Medulla oblongata (tissue), 1 donor: ENCODE measurements around the gene RAD51C.
"Not testable (repeated sequence)": the region's sequence is repeated elsewhere in the genome, so short reads cannot be mapped to it uniquely, and the experiment has no call there.

Experiments
- DNase-seq: peaks from one replicate; pipeline ENCODE4 v3.0.0-alpha.2; 2015; ENCODE audit errors: extremely low spot score

Gene RAD51C

DNA sequence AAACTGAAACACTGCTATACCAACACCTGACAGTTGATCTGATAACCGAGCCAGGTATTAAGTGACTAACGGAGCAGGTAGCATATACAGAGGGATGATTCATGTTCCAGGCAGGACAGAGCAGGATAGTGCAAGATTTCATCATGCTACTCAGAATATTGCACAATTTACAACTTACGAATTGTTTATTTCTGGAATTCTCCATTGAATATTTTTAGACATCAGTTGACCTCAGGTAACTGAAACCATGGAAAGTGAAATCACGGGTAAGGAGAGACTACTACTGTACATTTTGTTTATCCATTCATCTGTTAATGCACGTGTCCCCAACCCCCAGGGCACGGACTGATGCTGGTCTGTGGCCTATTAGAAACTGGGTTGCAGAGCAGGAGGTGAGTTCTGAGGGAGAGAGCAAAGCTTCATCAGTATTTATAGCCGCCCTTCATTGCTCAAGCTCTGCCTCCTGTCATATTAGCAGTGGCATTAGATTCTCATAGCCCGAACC, 48.8 kb downstream of the RAD51C start:
- no peak for DNase-seq

DNA sequence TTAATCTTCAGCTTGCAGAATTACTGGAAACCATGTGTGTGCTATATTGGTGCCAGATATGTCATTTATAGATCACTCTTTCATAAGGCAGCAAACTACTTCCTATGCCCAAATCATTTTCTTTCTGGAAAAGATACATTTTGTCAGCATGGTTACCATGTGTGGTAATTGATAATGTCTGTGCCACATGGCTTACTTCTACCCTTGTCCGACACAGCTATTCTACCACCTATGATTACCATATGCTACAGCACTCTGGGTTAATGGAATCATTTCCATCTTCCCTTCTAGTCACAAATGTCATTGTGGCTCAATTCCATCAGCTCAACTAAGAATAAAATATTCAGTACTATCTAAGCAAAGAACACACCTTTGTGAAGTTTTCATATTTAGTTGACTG, 55.3 kb downstream of the RAD51C start:
- DNase-seq, result no peak

DNA sequence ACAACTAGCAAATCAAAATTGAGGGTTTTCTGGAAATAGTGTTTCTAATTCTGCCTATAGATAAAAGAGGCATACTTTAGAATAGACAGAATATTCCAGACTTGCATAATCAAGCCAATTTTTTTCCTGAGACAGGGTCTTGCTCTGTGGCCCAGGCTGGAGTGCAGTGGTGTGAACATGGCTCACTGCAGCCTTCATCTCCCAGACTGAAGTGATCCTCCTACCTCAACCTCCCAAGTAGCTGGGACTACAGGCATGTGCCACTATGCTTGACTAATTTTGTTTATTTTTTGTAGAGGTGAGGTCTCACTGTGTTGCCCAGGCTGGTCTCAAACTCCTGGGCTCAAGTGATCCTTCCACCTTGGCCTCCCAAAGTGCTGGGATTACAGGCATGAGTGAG, 57.2 kb downstream of the RAD51C start:
- DNase-seq, result not testable (repeated sequence)

DNA sequence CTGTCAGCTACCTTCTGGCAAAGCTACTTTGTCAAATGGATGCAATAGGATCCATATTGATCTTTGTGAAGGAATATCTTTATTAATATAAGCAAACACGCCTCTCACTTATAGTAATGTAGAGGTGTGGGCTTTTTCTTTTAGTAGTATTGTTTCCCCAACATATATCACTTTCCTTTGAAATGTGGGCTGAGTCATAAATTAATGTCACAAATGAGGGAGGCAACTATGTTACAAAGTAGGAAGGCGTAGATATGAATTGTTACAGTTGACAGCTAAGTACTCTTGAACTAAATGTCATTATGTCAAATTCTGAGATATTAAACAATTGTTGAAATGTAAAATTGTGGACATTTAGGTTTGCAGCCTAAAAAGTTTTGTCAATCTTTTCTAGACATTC, 60.6 kb downstream of the RAD51C start:
- DNase-seq, result no peak

DNA sequence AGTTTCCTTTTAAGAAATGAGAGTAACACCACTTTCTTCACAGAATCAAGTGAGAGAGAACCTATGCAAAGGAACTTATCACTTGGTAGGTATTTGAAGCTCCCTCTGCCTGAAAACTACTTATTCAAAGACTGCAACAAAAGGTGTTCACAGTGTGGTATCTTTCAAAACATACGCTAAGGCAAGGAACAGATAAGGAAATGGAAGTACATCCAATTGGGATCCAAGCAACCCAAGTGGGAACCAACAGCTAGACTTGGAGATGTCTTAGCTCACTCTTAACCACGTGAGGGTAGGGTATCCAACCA, 62.8 kb downstream of the RAD51C start:
- no peak for DNase-seq

DNA sequence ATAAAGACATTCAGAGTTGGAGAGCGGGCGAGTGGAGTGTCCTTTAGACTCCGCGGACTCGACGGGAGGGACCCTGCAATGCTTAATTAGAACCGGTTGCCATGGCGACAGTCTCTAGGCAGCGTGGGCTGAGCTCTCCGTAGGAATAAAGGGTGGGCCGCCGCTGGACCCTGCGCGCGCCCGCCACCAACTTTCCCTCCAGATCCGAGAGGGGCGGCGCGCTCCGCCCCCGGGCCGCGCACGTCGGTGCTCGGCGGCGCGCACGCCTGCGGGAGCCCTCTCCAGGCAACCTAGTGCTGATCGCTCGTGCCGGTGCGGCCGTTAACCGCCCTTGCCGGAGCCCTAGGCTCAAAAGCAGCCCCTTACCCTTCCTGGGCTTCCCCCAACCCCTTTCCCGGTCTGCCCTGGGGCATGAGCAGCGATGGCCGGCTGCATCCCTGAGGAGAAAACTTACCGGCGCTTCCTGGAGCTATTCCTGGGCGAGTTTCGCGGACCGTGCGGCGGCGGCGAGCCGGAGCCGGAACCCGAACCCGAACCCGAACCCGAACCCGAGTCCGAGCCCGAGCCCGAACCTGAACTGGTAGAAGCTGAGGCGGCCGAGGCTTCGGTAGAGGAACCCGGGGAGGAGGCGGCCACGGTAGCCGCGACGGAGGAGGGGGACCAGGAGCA, 63.3 kb downstream of the RAD51C start, which contains the start of gene PPM1E:
TSS of gene PPM1E (plus strand) at position 278 of the 669 bp plus-strand sequence.
- DNase-seq, result peak; percentile 42

DNA sequence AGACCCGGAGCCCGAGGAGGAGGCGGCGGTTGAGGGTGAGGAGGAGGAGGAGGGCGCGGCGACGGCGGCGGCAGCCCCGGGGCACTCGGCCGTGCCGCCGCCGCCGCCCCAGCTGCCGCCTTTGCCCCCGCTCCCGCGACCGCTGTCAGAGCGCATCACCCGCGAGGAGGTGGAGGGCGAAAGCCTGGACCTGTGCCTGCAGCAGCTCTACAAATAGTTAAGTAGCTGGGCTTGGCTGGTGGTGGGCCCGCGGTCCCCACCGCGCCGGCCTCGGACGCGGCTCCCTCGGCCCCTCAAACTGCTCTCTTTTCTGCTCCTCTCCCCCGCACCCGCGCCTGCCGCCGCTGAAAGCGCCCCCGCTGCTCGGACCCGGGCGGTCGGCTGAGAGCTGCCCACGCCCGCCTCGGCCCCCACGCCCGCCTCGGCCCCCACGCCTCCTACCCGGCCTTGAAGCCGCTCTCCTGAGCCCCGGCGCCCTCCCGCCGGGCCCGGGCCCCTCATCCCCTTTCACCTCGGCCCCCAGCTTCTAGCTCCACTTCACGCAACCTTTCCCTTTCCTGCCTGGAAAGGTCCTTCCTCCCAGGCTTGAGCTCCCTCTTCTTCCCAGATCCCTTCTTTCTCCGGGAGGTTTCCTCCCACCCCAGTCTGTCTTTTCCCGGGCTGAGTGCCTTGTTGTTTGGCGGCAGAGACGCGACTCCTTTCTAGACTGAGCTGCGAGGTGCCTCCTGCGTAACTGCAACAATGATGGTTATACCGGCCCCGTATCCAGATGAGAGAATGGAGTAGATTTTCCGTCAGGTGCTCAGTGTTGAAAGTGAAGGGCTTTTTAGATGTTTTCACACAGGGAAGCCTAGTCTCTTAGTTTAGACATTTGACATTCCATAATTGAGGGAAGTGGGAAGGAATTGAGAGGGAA, 64.1 kb downstream of the RAD51C start:
- peak; percentile 15 for DNase-seq

DNA sequence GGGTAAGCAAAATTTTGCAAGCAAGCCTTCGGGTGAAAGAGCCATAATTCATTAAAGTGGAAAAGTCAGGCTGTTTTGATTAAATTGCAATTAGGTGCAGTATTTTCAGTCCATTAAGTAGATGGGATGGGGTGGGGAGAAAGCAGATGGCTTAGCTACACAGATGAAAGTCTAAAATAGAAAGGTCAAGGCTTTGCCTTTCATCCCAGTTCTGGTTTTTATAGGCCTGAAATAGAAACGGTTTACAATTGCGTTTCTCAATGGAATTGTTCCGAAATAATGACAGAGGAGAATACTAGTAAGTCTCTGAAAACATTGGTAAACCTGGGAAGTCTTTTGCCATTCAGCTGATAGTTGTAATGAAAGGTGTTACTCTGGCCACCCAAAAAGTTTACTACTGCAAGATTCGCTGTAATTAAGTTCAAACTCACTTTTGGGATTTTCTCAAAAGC, 64.8 kb downstream of the RAD51C start:
- no peak for DNase-seq

DNA sequence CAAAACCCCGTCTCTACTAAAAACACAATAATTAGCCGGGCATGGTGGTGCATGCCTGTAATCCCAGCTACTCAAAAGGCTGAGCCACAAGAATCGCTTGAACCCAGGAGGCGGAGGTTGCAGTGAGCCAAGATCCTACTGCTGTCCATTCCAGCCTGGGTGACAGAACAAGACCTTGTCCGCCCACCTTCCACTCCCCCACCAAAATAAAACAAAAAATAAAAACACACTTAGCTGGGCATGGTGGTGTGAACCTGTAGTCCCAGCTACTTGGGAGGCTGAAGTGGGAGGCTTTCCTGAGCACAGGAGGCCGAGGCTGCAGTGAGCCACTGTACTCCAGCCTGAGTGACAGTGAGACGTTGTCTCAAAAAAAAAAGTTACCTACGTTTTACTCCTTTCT, 66.5 kb downstream of the RAD51C start:
- DNase-seq, result no peak

DNA sequence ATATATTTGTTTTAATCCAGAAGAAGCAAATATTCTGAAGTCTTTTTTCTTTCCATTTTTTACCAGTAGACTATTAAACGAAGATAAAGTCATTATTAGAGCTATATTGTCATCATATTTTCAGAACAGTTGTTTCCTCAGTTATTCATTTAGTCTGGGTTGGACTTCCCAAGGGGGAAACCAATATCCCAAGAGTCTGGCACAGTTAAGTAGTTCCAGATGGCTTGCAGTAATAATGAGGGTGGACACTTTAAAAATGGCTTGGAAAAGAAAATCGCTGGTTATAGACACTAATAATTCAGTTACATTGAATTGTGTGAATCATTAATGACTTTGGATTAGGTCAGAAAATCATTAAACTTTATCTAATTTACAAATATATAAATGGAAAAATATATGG, 67.1 kb downstream of the RAD51C start:
- no peak for DNase-seq

DNA sequence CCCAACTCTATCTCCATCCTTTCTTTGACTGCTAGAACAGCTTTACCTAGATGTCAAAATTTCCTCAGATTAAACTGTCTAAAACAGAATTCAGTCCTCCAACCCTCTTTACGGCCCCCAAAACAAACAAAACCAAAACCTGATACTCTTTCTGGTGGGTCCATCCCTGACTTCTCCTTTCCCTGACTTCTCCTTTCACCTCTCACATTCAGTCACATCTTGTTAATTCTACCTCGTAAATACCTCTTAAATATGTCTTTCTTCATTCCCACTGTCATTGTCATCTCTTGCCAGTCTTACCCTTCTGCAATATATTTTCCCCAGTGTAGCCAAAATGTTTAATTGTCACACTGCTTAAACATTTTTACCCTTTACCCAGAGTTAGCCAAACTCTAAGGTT, 67.8 kb downstream of the RAD51C start:
- DNase-seq, result no peak

DNA sequence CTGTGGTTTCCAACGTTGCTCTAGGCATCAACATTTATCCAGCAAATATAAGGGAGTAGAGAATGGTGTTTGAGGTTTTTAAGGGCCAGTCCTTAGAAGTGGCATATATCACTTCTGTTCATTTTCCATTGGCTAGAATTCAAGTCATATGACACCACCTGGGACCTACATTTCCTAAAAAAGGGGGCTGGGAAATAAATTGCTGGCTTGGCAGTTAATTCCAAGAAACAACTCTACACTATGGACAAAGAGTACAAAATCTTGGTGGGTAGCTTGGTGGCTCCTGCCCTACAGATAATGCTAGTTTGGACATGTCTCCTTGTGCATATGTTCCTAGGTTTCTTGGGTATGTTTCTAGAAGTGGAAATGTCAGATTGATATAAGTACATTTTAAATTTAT, 70.9 kb downstream of the RAD51C start:
- DNase-seq, result no peak

DNA sequence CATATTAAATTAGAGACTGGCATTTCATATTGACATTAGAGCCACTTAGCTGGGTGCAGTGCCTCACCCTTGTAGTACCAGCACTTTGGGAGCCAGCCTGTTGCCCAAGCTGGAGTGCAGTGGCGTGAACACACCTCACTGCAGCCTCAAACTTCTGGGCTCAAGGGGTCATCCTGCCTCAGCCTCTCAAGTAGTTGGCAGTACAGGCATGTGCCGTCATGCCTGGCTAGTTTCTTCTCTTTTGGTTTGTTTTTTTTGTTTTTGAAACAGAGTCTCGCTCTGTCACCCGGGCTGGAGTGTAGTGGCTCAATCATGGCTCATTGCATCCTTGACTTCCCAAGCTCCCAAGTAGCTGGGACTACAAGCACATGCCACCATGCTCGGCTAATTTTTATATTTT, 72.0 kb downstream of the RAD51C start:
- no peak for DNase-seq

DNA sequence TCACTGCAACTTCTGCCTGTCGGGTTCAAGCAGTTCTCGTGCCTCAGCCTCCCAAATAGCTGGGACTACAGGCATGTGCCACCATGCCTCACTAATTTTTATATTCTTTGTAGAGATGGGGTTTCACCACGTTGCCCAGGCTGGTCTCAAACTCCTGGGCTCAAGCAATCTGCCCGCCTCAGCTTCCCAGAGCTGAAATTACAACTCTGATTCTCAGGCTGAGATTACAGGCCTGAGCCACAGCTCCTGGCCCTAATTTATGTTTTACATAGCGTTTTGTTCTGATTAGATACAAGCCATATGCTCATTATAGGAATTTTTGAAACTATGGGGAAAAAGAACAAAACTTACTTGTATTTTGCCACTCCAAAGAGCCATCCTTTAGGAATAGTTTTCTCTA, 86.1 kb downstream of the RAD51C start:
- DNase-seq, result not testable (repeated sequence)

DNA sequence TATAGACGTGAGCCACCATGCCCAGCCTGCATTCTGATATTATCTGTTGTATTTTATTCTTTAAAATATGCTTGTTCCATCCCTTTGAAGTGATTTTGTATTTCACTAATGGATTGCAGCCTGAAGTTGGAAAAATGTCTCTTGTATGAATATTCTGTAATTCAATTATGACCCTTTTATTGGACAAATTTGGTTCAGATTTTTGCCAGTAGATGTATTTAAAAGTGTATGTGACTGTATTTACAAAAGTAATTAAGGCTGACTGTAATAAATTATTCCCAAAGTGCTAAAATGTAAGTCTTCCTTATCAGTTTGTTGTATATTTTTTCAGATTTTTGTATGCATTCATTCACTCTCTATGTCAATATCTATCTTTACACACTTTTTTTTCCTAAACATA, 87.0 kb downstream of the RAD51C start:
- DNase-seq, result no peak

DNA sequence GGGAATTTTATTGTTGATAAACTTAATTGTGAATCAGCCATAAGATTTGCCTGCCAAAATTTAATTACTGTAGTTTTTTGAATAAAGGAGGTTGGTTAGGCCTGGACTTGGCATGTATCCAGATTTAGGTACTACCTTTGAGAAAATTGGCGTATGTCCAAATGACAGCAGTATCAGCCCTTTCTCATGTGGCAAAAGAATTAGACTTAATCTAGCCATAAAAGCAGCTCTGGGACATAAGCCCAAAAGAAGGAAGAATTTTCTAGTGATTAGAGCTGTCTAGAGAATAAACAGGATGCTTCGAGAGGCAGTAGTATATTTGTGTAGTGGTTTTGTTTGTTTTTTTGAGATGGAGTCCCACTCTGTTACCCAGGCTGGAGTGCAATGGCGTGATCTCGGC, 91.0 kb downstream of the RAD51C start:
- DNase-seq, result no peak

DNA sequence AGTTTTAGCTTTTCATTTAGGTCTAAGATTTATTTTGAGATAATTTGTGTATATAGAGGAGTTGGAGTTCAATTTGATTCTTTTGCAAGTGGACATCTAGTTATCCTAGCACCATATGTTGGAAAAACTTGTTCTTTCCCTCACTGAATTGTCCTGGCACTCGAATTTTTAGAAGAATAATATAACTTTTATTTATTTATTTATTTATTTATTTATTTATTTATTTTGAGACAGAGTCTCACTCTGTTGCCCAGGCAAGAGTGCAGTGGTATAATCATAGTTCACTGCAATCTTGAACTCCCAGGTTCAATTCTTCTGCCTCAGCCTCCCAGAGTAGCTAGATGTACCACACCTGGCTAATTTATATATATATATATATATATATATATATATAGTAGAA, 92.7 kb downstream of the RAD51C start:
- no peak for DNase-seq
